Activated naive CD8-positive, alpha-beta T cell treated with anti-CD3 and anti-CD28 coated beads, Interleukin-2, amount 50 U/mL, for 16 hours (primary cell): ENCODE data around the gene ARHGEF16.

ENCODE experiments used
- DNase-seq: peaks from one replicate; pipeline ENCODE4 v3.0.0-alpha.2; 2020; ENCODE audit warnings: low read depth, low spot score

Gene ARHGEF16

DNA sequence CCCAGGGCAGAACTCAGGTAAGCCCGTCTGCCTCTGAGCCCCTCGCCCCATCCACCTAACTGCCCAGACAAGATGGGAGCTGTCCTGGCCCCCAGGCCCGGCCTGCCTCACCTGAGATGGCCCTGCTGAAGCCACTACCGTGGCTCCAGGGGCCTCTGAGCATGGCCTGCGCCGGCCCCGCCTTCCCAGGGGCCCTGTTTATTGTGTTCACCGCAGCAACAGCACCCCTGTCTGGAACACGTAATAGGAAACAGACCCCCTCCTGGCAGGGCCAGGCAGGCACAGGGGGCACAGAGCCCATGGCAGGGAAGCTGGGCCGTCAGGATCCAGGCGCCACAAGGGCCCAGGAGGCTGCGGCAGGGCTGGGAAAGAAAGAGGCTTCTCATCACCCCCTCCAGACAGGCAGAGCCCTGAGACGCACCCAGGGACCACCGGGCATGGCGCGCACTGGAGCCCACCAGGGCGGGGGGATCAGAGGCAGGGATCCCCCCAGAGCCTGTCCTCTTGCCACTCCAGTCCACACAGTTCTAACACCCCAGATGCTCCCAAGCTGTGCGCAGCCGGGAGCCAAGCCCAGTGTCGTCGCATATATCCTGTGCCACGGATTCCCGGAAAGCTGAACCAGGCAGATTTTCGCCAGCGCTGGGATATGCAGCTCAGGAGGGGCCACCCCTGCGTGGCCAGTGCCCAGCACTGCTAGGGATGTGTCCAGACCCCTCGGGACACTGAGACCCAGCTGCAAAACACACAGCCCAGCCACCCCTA lies 62.6 kb downstream of the ARHGEF16 start:
- DNase-seq = no peak

DNA sequence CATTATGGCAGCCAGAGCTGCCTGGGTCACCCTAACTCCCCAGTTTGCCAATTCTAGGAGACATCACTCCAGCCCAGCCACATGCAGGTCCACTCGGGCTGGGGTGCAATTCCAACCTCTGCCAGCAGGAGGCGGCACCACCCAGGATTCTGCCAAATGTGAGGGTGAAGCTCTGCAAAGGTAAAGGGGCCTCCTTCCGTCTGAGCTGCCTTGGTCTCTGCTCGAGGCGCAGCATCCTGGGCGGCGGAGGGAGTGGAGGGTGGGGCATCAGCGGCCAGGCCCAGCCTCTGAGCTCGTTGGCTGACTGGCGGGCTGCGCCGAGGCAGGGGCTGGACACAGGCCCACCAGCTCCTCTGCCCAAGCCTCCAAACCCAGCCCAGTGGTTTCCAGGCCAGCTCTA lies 63.8 kb downstream of the ARHGEF16 start:
- DNase-seq = no peak

DNA sequence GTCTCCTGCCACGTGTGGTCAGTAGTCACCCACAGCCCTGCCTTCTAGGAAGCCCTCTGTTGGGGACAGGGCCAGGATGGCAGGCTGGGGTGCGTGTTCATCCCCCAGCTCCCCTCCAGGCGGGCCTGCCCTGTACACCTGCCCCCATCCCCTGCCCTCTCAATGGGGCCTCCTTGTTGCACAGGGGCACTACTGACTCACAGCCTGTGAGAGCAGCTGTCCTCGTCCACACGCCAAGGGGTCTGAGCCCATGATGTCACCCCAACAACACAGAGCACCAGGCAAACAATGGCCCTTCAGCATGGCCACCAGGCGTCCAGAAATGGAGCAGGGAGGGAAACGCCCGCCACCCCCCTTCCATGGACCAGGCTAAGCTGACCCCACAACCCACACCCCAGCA lies 64.3 kb downstream of the ARHGEF16 start:
- no peak for DNase-seq

DNA sequence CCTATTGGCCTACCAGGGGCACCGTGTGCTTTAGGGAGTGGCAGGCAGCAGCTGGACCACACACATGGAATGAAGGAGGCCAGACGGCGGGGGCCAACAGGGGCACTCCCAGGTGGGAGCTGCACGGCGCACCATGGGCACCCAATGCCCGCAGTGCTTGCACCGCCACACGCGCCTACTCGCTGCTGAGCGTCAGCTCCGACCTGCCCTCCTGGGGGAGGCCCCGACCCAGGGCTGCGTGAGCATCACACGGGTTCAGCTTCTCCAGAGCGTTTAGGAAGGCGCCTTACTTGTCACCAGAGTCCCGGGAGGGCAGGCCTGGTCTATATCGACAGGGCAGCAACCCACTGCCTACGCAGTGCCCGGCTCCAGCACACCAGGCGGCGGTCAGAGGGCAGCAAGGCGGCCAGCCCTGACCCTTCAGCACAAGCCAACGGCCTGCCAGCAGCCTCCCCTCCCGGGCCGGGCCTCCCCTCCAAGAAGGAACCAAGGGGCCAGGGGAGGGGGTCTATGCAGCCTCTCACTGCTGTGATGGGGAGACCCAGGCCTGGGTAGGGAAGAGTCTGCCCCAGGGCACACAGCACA lies 64.9 kb downstream of the ARHGEF16 start:
- DNase-seq = no peak

DNA sequence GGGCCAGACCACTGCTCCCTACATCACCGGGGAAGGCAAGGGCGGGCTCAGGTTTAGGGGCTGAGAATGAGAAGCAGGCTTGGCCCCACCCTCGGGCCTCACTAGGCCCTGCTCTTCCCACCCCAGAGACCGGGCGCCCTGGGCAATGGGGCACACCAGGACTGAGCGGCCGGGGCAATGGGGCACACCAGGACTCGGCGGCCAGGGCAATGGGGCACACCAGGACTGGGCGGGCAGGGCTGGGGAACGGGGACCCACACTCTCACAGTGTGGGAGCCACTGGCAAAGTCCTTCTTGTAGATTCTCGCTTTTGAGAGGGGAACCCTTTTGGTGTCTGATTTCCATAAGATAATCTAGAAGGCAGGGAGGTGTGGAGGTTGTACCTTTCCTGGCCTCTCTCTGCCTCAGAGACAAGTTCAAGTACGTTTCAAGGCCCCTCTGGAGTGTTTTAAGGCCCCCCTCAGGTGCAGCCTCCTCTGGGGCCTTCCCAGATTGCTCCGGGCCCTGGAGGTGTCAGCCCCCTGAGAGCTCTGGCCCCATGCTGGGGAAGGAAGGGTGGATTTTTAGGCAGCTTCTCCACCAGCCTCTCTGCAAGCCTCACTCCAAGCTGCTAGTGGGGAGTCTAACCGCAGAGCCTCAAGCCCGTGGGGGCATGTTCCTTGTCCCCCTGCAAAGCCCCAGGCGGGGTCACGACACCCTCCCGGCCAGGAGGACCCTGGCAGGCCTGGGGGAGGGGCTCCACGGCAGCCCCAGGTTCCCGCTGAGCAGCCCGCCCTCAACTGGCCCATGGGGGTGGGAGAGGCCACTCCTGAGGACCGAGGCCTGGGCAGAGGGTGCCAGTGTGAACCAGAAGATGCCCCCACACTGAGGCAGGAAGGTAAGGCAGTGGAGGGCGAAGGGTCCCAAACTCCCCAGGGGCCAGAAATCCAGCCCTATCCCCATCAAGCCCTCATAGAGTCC lies 66.2 kb downstream of the ARHGEF16 start:
- no peak for DNase-seq

DNA sequence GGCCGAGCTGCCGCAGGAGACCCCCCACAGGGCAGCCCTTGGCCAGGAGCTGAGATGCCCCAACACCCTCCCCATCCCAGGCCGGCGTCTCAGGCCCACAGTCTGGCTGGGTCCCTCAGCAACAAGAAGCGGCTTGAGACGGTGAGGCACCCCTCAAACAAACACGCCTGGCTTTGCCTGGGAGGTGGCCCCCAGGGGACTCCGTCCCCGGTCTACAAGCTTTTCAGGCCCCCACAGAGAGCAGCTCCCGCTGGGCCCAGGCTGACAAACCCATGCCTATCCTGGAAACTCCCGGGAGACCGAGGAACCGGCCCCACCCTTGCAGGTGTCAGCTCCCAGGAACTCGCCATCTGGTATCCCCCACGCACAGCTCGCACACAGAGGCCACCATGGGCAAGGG lies 67.0 kb downstream of the ARHGEF16 start:
- DNase-seq = no peak

DNA sequence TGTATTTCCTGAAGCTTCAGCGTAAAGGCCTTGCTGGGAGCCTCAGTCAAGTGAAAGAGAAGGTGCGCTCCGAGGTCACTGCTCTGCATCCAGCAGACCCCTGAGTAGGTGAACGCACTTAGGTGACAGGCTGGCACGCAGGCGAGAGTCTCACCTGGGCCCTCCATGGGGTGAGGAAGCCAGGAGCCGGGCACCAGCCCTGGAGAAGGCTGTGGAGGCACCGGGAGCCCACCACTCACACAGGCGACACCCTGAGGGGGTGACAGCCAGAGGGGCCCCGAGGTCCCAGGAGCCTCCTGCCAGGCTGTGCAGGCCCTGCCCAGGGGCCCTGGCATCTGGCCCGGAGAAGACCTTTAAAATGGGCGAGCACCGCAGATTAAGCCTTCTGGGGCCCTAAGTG lies 67.6 kb downstream of the ARHGEF16 start:
- no peak for DNase-seq

DNA sequence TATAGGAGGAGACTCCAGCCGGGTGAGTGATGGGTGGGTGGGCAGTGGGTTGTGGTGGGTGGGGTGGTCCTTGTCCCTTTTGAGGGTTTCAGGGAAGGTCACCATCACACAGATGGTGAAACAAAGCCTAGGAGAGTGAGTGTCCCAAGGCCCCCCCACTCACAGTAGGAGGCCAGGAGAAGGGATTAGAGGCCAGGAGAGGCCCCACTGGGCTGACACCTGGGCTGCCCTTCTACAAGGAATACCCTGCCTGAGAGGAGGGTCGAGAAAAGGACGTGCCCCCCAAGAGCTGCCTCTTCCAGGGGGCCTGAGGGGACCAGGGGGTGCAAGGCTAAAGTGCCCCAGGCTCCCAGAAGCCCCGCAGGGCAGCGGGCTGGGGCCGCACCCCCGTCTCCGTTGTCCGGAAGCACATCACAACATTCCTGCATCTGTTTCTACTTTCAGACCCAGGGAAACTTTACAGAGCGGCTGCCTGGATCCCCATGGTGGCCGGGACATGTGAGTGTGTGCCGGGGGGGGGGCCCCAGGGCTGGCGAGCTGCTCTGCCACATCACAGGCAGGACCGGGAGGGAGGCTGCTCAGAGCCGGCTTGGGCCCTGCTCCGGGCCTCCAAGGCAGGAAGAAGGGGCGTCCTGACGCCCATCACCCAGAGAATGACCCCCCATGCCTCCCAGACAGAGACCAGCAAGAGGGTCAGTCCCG lies 68.2 kb downstream of the ARHGEF16 start:
- no peak for DNase-seq

DNA sequence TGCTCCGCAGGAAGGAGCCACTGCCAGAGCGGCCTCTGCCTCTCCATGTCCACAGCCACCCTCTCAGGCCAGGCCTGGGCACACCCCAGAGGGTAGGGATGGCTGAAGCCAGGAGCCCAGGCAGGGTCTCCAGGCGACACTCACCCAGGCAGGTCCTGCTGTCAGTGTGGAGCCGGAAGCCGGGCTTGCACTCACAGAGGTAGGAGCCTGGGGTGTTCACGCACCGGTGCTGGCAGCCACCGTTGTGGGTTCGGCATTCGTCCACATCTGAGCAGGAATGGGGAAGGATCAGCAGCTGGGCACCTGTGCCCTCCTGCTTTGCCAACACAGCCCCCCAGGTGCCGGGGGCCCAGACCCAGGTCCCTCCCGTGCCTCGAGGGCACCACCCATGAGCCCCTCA lies 69.5 kb downstream of the ARHGEF16 start:
- DNase-seq = no peak

DNA sequence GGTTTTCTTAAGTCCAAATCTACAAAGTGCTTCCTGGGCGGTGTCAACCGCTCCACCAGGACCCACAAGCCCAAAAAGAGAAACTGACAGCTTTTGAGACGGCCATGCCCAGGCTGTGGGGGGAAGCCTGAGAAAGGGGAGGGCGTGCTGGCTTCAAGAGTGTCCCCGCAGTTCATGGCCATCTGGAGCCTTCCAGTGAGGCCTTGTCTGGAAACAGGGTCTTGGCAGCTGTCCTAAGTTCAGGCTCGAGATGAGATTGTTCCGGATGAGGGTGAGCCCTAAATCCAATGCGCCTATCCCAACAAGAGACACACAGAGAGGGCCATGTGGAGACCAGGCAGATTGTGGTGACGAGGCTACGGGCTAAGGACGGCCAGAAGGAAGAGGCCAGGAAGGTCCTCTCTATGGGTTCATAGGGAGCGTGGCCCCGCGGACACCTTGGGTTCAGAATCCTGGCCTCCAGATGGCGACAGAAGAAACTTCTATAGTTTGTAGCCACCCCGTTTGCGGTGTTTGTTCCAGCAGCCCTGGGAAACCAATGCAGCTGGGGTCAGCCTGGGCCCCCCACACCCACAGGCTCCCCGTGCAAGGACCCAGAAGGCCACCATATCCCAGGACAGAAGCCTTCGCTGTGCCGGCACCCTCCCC lies 70.2 kb downstream of the ARHGEF16 start:
- no peak for DNase-seq

DNA sequence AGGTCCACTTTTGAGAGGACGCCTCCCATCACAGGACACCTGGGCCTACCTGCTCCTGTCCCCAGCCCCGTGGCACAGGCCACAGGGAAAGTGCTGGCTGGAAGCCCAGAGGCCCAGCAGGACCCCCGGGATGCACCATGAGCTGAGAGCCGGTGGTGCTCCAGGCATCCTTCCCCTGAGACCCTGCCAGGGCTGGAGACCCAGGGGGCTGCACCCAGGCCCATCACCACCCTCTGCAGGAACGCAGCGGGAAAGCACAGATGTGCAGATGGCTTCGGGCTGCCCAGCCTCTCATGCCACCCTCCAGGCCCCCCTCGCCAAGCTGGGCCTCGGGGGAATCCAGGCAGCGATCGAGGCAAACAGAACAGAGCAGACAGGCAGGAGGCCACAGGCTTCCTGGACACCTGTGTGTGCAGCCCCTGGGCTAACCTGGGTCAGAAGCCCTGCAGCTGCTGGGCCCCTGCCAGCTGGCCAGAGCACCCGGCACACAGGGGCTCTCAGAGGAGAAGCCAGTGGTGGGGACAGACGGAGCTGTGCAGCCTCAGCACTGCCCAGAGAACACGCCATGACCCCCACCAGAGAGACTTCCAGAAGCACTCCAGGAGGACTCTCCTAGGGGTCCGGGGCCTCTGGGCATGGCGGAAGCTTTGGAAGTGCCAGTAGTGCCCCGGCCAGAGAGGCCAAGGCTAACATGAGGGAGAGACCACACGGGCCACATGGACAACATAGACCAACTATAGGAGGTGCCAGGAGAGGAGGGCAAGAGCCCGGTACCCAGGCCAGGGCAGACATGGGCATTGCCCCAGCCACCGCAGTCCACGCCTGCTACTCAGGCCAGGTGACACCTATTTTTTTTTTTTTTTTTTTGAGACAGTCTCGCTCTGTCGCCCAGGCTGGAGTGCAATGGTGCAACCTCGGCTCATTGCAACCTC lies 71.4 kb downstream of the ARHGEF16 start:
- DNase-seq = no peak

DNA sequence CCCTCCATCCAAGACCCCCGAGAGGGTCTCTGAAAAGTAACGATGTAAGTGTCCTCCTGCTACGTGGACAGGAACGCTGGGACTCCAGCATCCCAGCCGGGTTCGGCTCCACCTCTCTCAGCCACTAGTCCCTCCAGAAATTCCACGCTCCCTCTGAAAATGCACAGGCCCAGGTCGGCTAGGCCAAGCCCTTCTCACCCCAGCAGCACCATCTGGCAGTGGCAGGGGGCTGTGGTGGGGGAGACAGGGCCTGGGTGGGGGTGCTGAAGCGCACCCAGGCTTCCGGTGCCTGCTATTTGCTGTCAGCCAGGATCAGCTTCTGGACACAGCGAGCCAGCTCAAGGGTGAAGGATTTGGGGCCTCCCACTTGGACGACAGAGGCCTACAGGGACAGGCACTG lies 73.3 kb downstream of the ARHGEF16 start:
- DNase-seq = no peak

DNA sequence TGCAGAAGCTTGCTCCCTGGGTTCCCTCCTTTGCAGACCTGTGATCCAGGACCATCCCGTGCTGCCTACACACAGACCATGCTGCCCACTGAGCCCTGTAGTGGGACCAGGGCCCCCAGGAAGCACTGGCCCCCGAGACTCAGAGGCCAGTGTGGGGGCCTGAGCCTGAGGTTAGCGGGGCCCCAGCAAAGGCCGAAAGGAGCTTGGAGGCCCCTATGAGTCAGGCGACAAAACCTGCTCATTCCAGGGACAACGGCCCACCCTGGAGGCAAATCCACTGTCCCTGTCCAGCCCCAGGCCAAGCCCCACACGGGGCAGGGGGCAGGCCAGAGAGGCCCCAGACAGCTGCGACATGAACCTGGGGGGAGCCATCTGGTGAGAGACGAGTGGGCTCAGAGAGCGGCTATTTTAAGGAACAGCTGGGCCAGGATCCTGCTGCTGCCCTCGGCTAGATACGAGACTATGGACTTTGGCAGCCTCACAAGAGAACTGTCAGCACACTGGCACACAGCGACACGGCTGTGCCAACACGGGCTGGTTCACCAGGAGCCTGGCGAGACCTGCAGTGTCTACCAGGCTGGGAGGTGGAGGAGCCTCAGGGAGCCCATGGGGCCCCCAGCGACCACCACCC lies 74.7 kb downstream of the ARHGEF16 start:
- no peak for DNase-seq

DNA sequence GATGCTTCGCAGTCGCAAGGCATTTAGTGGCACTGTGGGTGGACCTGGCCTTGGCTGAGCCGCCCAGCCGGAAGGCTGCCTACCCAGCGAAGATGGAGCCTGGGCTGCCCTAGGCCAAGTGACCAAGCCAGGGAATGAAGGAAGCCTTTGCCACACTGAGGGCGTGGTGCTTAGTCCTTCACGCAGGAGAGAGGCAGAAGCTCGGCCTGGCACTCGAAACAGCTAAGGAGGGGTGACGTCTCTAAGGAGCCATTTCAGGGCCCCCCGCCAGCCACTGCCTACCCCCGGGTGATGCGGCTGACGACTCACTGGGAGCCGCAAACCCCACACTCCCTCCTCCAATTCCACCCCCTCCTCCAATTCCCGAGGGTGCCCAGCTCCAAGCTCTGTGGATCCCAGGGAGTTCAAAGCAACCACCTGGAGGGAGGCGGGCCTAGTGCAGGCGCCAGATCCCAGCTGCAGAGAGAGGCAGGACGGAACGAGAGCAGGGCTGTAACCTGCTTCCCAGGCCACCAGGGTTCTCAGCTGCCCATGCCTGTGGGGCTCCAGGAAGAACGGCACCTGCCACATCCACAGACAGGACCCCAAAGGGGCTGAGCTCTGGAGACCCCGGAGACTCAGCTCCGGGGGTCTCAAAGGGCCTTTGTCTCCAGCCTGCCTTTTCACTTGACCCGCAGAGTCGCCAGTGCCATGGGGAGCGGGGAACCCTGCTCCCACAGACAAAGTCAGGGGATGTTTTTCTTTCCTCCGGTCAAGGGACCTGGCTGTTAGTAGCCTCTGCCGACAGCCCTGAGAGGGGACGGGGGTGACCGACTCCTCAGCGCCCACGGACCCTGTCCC lies 75.8 kb downstream of the ARHGEF16 start:
- no peak for DNase-seq
